Measurements from ENCODE around the gene FAM83E. TPM values are rescaled to one million over a fixed set of nuclear protein-coding genes. Genes with fewer than 3 reads are reported as not detected.

The FAM83E gene
- total RNA-seq, 2 experiments from 2014 or later = 2.8 to 4.1 TPM

Other genes with a start within 250 kb of the FAM83E start
- gene KDELR1, start 223.5 kb downstream of the FAM83E start, total RNA-seq = 10 to 100 TPM; 64.8 to 72.2 TPM
- under 1 TPM; 0.09 to 0.18 TPM for gene GRIN2D, start 221.4 kb downstream of the FAM83E start, total RNA-seq
- 10 to 100 TPM; 37.9 to 58.7 TPM for gene GRWD1, start 169.1 kb downstream of the FAM83E start, total RNA-seq
- gene KCNJ14, start 159.5 kb downstream of the FAM83E start, total RNA-seq = 1 to 10 TPM in 1 of 2 experiments, under 1 TPM in 1; 0.85 to 1.5 TPM
- gene CYTH2, start 145.7 kb downstream of the FAM83E start, total RNA-seq = 10 to 100 TPM; 42.5 to 47.8 TPM
- 1 to 10 TPM; 3.5 to 5.3 TPM for gene LMTK3, start 103.2 kb downstream of the FAM83E start, total RNA-seq
- gene SULT2B1, start 62.9 kb downstream of the FAM83E start, total RNA-seq = not detected
- not detected for gene SPACA4, start 8.3 kb downstream of the FAM83E start, total RNA-seq
- gene RPL18, start 4.1 kb upstream of the FAM83E start, total RNA-seq = 1,000 to 10,000 TPM; 1,413 to 1,465 TPM
- 10 to 100 TPM; 37.3 to 43.4 TPM for gene SPHK2, start 4.4 kb upstream of the FAM83E start, total RNA-seq
- 10 to 100 TPM; 11.3 to 18.0 TPM for gene DBP, start 22.3 kb upstream of the FAM83E start, total RNA-seq
- 1 to 10 TPM; 6.0 to 7.2 TPM for gene CA11, start 31.1 kb upstream of the FAM83E start, total RNA-seq
- under 1 TPM; 0.64 to 0.87 TPM for gene NTN5, start 57.9 kb upstream of the FAM83E start, total RNA-seq
- not detected for gene FUT2, start 80.9 kb upstream of the FAM83E start, total RNA-seq
- 1 to 10 TPM; 1.0 to 1.1 TPM for gene MAMSTR, start 104.6 kb upstream of the FAM83E start, total RNA-seq
- gene RASIP1, start 125.5 kb upstream of the FAM83E start, total RNA-seq = not detected
- gene IZUMO1, start 131.8 kb upstream of the FAM83E start, total RNA-seq = not detected
- under 1 TPM; 0.06 to 0.09 TPM for gene FUT1, start 137.6 kb upstream of the FAM83E start, total RNA-seq
- not detected for gene FGF21, start 140.4 kb upstream of the FAM83E start, total RNA-seq
- gene BCAT2, start 196.0 kb upstream of the FAM83E start, total RNA-seq = 10 to 100 TPM; 46.7 to 54.6 TPM
- under 1 TPM; 0.38 to 0.59 TPM for gene HSD17B14, start 221.4 kb upstream of the FAM83E start, total RNA-seq

All from activated CD8-positive, alpha-beta memory T cell treated with anti-CD3 and anti-CD28 coated beads, Interleukin-2, amount 10 ng/mL, durations not matched to agents 7 days and 5 days (primary cell).